Inflammatory macrophage treated with lipopolysaccharide for 1 hour (primary cell): ENCODE data around the gene INTS6.

ENCODE experiments used
- DNase-seq, 2 donors: peaks; one replicate each; pipeline ENCODE4 v3.0.0-alpha.2; 2020 to 2022

Gene INTS6

GRCh38 chr13:51341232-51341631, 111.6 kb downstream of the INTS6 start:
- DNase-seq: no peak

GRCh38 chr13:51339952-51340732, 112.7 kb downstream of the INTS6 start:
- no peak for DNase-seq

DNA sequence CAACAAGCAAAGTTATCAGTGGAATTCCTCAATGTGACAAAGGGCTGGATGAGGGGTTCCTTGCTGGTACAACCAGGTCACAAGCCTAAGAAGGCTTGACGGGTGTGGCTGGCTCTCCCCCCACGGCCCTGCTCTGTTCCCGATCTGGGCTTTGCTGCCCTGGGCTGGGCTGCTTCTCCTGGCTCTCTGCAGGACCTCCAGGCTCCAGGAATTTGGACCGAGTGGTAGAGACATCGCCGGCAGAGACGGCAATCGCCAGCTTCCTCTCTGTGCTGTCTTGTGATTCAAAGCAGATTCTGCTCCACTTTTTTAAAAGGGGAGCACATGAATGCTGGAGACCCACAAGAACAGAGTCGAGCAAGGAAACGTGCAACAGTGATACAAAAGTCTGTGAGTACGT, 113.5 kb downstream of the INTS6 start, which contains the start of gene SERPINE3:
TSS of gene SERPINE3 (plus strand) at position 338 of the 400 bp plus-strand sequence. CDS start 1,401 bp downstream, outside the sequence.
- DNase-seq: no peak

DNA sequence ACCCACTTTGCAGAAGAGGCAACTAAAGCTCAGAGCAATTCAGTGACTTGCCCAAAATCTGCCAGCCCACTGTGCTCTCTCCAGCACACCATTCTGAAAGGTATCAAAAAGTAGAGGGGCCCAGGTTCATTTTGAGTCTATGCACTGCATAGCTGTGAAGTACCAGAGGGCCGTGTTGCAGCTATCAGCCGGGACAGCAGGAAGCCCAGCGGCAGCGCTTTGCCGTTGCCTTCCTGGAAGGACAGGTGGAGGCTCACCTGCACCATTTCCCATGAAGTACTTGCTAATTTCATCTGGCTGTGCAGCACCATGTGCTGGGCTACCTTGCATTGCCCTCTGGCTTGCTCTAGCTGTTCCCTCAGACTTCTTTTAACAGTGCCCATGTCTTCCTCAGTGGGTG, 116.1 kb downstream of the INTS6 start:
- no peak for DNase-seq

- DNase-seq: no peak
These were observed 119.0 kb downstream of the INTS6 start for GRCh38 chr13:51333826-51334225.

DNA sequence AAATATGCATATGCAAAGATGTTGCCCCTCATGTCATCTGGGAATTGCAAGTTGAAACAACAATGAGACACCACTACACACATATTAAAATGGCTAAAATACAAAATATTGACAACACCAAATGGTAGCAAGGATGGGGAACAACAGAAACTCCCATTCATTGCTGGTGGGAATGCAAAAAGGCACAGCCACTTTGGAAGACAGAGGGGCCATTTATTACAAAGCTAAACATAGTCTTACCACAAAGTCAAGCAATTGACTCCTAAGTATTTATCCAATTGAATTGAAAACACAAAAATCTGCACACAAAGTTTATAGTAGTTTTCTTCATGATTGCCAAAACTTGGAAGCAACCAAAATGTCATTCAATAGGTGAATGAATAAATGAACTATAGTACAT, 119.4 kb downstream of the INTS6 start:
- no peak for DNase-seq

GRCh38 chr13:51332566-51333361, 120.1 kb downstream of the INTS6 start:
- DNase-seq: no peak

DNA sequence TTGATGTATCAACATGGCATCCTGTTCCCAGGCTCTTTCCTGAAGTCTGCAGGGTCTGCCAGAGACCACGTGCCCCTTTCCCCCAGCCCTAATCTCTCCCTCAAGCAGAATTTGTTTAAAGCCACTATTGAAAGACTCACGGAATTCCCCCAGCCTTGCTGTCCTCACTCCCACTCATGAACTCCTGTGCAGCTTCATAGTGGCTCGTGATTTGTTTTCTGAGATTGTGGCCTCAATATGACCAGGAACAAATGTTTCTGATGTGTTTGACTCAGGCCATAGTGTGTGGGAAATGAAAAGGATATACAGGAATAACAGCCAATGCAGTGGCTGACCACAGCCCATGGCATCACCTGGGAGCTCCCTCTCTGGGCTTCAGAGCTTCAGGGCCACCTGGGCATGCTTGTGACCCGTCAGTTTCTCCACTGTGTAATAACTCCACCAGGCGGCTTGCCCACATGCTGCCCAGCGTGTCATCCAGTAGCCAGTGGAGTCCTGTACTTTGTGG, 121.4 kb downstream of the INTS6 start:
- DNase-seq: peak; percentile 60 to 94

GRCh38 chr13:51330791-51331190, 122.0 kb downstream of the INTS6 start:
- DNase-seq: peak; percentile 82 to 95

GRCh38 chr13:51329606-51330005, 123.2 kb downstream of the INTS6 start:
- DNase-seq: peak; percentile 28 to 54

GRCh38 chr13:51328488-51328887, 124.3 kb downstream of the INTS6 start:
- no peak for DNase-seq

- DNase-seq: peak; percentile 46 to 51
These were observed 124.9 kb downstream of the INTS6 start for GRCh38 chr13:51327961-51328360.

GRCh38 chr13:51326777-51327176, 126.1 kb downstream of the INTS6 start:
- no peak for DNase-seq

GRCh38 chr13:51325837-51326236, 127.0 kb downstream of the INTS6 start:
- no peak for DNase-seq

DNA sequence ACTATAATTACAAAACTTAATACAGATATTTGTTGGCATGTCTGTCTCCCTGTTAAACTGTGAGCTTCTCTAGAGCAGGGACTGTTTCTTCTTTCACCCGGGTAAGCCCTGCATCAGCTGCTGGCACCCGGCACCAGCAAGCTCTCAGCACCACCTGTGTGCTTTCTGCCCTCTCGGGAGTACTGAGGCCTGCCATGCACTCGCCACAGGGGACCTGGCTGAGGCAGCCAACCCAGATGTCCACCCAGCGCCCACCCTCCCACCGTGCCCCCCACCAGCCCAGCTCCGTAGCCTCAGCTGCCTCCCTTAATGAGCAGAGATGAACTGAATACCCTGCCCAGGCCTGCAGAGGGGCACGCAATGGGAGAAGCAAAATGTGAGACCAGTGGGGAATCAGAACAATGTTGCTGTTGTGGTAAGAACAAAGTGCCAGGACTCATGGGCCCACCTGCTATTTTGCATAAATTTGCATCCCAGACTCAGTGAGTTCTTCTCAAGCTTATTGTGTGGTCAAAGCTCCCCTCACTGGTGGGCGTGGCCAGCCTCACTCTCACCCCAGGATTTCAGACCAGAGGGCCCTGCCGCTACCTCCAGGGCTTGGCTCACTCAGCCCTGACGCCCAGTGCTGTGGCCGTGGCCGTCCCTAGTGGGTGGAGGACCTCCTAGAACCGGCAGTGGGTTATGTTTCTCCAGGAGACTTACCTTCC, 128.0 kb downstream of the INTS6 start:
- no peak for DNase-seq

- DNase-seq: no peak
These were observed 128.9 kb downstream of the INTS6 start for GRCh38 chr13:51323824-51324511.

DNA sequence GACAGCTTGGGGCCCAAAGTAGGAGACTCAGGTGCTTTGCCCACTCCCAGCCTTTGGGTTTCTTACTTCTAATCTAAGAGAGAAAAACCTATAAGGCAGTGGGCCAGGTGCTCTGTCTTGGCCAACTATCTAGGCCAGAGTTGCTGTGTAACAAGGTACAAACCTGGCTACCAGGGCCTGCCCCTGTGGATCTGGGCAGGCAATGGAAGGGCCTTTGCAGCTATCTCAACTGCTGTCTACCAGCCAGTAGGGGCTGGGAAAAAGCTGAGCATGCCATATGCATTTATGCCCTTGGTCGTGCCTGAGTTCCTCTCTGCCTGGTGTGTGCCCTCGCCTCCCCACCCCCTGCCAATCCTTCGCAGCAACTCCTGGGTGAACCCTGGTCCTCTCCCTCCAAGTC, 130.0 kb downstream of the INTS6 start:
- no peak for DNase-seq

DNA sequence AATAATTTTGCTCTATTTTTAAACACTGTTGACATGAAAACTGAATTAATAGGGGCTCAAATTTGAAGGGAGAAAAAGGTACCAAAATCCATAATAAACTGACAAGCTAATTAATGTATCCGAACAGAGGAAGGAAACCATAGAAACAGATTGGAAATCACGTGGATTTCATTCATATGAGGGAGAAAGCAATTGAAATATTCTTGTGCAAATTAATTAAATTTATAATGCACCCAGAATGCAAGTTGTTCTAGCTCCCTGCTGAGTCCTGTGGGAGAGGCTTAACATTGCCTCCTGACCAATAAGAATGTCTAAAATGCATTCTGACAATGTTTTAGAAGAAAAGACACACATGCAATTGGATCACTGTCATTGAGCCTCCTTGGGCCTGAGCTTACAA, 131.0 kb downstream of the INTS6 start:
- DNase-seq: no peak

DNA sequence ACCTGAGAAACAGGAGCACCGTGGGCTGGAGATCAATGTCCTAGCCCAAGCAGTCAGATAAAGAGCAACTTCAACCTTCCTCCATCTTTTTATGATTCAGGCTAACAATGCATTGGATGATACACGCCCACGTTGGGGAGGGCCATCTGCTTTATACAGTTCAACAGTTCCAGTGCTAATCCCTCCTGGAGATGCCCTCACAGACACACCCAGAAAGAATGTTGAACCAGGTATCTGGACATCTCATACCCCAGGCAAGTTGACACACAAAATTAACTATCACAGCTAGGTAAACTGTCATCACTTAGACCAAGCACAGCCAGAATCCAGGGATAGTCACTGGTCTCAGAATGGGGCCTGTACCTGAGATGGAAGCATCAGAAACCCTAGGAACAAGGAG, 134.0 kb downstream of the INTS6 start:
- no peak for DNase-seq

- DNase-seq: no peak
These were observed 134.8 kb downstream of the INTS6 start for GRCh38 chr13:51318015-51318414.

- DNase-seq: no peak
These were observed 135.6 kb downstream of the INTS6 start for GRCh38 chr13:51317262-51317661.

GRCh38 chr13:51313619-51314018, 139.2 kb downstream of the INTS6 start:
- no peak for DNase-seq
